Sigmoid colon (tissue), 4 donors: Measurements from ENCODE around the gene SLC38A8.

Experiments
- CTCF ChIP-seq, 4 experiments: fragments of 450-650 bp in 3 of 4; fragments of 200-600 bp in 1 of 4; IDR thresholded peaks; one replicate each; pipeline ENCODE4 v1.5.1; 2016 to 2019; ENCODE audit warnings: antibody characterized with exemption in 4 of 4, mild to moderate bottlenecking in 3 of 4, moderate library complexity in 2 of 4
- EP300 ChIP-seq, 4 donors: sonication (generic); formaldehyde crosslinking; IDR thresholded peaks; one replicate each; pipeline ENCODE4 v1.6.1; 2017; ENCODE audit warnings: antibody characterized with exemption in 4 of 4
- POLR2A ChIP-seq, 2 donors: fragments of 450-650 bp; IDR thresholded peaks; one replicate each; pipeline ENCODE4 v1.6.1; 2016; ENCODE audit warnings: antibody characterized with exemption in 2 of 2, mild to moderate bottlenecking in 2 of 2, moderate library complexity in 2 of 2
- POLR2AphosphoS5 ChIP-seq, 4 donors: sonication (generic); formaldehyde crosslinking; IDR thresholded peaks; one replicate each; pipeline ENCODE4 v1.6.1; 2017; ENCODE audit warnings: antibody characterized with exemption in 4 of 4

- TF ChIP-seq CTCF (IDR thresholded peaks at IDR 0.05) = no peak
- no peak for TF ChIP-seq EP300 (IDR thresholded peaks at IDR 0.05)
- TF ChIP-seq POLR2AphosphoS5 (IDR thresholded peaks at IDR 0.05) = no peak
- no peak for TF ChIP-seq POLR2A (IDR thresholded peaks at IDR 0.05)
Measured at GRCh38 chr16:84080813-84081212, 38.2 kb upstream of the SLC38A8 start.
